Measurements from ENCODE around the gene ARFIP1. TPM values are rescaled to one million over a fixed set of nuclear protein-coding genes. Genes with fewer than 3 reads are reported as not detected.

The ARFIP1 gene, protein sequence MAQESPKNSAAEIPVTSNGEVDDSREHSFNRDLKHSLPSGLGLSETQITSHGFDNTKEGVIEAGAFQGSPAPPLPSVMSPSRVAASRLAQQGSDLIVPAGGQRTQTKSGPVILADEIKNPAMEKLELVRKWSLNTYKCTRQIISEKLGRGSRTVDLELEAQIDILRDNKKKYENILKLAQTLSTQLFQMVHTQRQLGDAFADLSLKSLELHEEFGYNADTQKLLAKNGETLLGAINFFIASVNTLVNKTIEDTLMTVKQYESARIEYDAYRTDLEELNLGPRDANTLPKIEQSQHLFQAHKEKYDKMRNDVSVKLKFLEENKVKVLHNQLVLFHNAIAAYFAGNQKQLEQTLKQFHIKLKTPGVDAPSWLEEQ
- total RNA-seq = 42.9 and 48.0 TPM in 2 replicates

DNA sequence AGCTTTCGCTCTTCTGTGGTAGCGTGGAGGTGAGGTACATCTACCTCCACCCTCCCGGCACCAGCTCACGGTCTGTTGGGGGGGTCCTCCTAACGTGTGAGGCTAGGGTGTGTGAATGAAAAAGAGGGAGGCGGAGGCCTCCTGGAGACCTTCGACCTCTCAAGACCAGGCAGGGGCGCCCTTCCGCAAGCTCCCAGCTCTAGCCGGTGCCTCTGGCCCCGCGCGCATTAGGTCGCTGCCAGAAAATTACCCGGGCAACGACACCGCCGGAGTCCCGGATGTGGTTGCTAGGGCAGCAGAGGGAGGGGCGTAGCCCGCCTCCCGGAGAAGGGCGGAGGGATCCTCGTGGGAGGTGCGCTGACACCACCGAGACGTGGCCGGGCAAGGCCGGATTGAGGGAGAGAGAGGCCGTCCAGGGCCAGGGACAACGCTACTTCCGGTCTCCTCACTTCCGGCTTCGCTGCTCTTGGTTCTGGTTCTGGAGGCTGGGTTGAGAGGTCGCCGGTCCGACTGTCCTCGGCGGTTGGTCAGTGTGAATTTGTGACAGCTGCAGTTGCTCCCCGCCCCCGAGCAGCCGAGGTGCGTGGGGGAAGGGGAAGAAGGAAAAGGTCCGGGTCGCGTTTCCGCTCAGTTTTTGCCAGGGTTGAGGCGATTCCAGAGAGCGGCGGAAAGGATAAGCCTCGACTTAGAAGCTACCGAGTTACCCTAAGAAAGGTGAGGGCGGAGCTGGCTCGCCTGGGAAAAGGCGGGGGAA is at the start of gene ARFIP1, which contains the start of gene TIGD4:
Gene ARFIP1 (plus strand): TSS at position 442 of the 754 bp plus-strand sequence. CDS start 49,680 bp downstream, outside the sequence.
Gene TIGD4 (minus strand): TSS at position 218 of the 754 bp plus-strand sequence. CDS start 8,726 bp downstream, outside the sequence.

DNA sequence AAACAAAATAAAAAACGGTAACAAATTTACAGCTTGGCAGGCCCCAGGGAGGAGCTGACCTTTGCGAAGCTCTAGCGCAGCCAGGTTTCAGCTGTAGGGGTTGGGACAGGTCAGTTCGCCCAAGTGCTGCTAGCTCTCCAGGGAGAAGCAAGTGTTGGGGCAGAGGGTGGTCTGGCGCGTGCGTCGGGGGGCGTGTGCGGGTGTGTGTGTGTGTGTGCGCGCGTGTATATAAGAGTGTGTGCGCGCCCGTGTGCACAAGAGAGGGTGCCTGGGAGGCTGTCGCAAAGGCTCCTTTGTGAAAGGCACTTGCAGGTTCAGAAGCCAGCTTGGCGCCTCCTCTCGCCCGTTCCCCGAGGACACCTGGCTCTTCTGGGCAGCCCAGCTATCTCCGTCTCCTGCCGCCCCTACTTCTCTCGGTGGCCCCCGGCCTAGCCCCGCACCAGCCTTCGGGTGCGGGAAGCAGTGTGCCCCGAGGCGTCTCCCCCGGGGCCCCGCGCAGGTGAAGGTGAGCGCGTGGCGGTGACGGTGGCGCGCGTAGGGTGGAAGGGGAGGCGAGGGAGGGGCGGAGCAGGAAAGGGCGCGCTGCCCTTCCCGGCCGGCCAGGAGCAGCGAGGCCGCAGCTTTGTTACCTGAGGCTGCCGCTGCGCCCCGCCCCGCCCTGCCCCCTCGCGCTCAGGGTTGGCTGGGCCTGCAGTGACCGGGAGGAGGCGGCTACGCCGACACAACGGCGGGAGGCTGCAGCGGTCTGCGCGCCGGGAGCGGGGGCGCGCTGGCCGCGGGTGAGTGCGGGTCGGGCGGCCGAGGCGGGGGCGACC is 156.1 kb downstream of the ARFIP1 start, which contains the start of gene FHDC1:
Gene FHDC1 (plus strand): TSS at position 693 of the 815 bp plus-strand sequence. CDS start 6,735 bp downstream, outside the sequence.

Other genes with a start within 250 kb of the ARFIP1 start
- 72.2 and 73.6 TPM in 2 replicates for gene FBXW7, start 243.9 kb upstream of the ARFIP1 start, total RNA-seq
- 3.7 and 5.2 TPM in 2 replicates for gene TMEM154, start 100.0 kb upstream of the ARFIP1 start, total RNA-seq
- 0.12 and 0.16 TPM in 2 replicates for gene TIGD4, start 224 bp upstream of the ARFIP1 start, total RNA-seq
- 0.65 and 1.2 TPM in 2 replicates for gene FHDC1, start 156.4 kb downstream of the ARFIP1 start, total RNA-seq